Karpas-422 (cell line): ENCODE measurements around the gene GMPPB. TPM values are rescaled to one million over a fixed set of nuclear protein-coding genes. Genes with fewer than 3 reads are reported as not detected.
"Not testable (repeated sequence)": the region's sequence is repeated elsewhere in the genome, so short reads cannot be mapped to it uniquely, and the experiment has no call there.

Experiments
- DNase-seq: peaks from one replicate; pipeline ENCODE4 v3.0.0-alpha.2; 2015
- H2AFZ ChIP-seq: fragments of 200-600 bp; sonication (generic); 2 replicates; pipeline ENCODE4 v1.6.1; 2014; ENCODE audit warnings: antibody characterized with exemption, low read length, mixed read lengths
- H3K27ac ChIP-seq: fragments of 200-600 bp; sonication (generic); 2 replicates; pipeline ENCODE4 v1.5.1; 2014; ENCODE audit warnings: mild to moderate bottlenecking, low read length, moderate library complexity
- H3K27me3 ChIP-seq: fragments of 200-600 bp; sonication (generic); 2 replicates; pipeline ENCODE4 v1.6.1; 2014; ENCODE audit warnings: low read length, mixed read lengths
- H3K36me3 ChIP-seq: fragments of 200-600 bp; sonication (generic); 2 replicates; pipeline ENCODE4 v1.6.1; 2014; ENCODE audit warnings: low read length, mixed read lengths; ENCODE audit not compliant: insufficient read depth
- H3K4me1 ChIP-seq: fragments of 200-600 bp; sonication (generic); 2 replicates; pipeline ENCODE4 v1.6.1; 2014; ENCODE audit warnings: mild to moderate bottlenecking, low read length, mixed read lengths
- H3K4me2 ChIP-seq: fragments of 200-600 bp; sonication (generic); 2 replicates; pipeline ENCODE4 v1.6.1; 2014; ENCODE audit warnings: low read length, low read depth, mild to moderate bottlenecking; ENCODE audit not compliant: poor library complexity, severe bottlenecking
- H3K4me3 ChIP-seq: fragments of 200-600 bp; sonication (generic); 2 replicates; pipeline ENCODE4 v1.5.1; 2014; ENCODE audit warnings: mild to moderate bottlenecking, antibody characterized with exemption, low read length, mixed read lengths
- H3K79me2 ChIP-seq: fragments of 200-600 bp; sonication (generic); 2 replicates; pipeline ENCODE4 v1.6.1; 2014; ENCODE audit warnings: mild to moderate bottlenecking, low read length, mixed read lengths
- H3K9ac ChIP-seq: fragments of 200-600 bp; sonication (generic); 2 replicates; pipeline ENCODE4 v1.6.0; 2014; ENCODE audit warnings: low read length
- H3K9me2 ChIP-seq: fragments of 200-600 bp; sonication (generic), shearing (Covaris generic); replicated peaks from 2 replicates; pipeline ENCODE4 v1.6.0; 2014; ENCODE audit warnings: mild to moderate bottlenecking, low read length, moderate library complexity; ENCODE audit not compliant: insufficient read depth
- H3K9me3 ChIP-seq: fragments of 300-700, 200-600 bp; sonication (generic); 2 replicates; pipeline ENCODE4 v1.6.1; 2014; ENCODE audit warnings: low read length, mixed read lengths
- H4K20me1 ChIP-seq: fragments of 200-600 bp; sonication (generic); 2 replicates; pipeline ENCODE4 v1.6.1; 2014; ENCODE audit warnings: mild to moderate bottlenecking, antibody characterized with exemption, low read length, low read depth; ENCODE audit not compliant: insufficient read depth
- total RNA-seq: library from RNA; depleted of rRNA; stranded (reverse); fragments of >200 nt; shearing (Covaris generic); gene quantifications from 2 replicates; pipeline ENCODE4 v1.2.3, GENCODE V29; 2014; ENCODE audit warnings: low replicate concordance

Gene GMPPB
- total RNA-seq, 1 experiment from 2014 or later = 10.1 TPM

GRCh38 chr3:49757197-49757596, 33.4 kb upstream of the GMPPB start:
- no peaks in the 10 kb centered on the region for H3K4me1 ChIP-seq
- H3K27me3 ChIP-seq = no peaks in the 10 kb centered on the region
- no peak overlapping the region for H3K4me2 ChIP-seq
- H3K27ac ChIP-seq = no peak overlapping the region
- no peaks in the 10 kb centered on the region for H4K20me1 ChIP-seq
- DNase-seq = no peak
- H3K9me2 ChIP-seq = no peaks in the 10 kb centered on the region
- no peak overlapping the region for H3K9ac ChIP-seq
- H3K79me2 ChIP-seq = peaks cover 90% of the 10 kb centered on the region
- H3K9me3 ChIP-seq = no peaks in the 10 kb centered on the region
- no peaks in the 10 kb centered on the region for H3K36me3 ChIP-seq
- no peak overlapping the region for H2AFZ ChIP-seq
- no peak overlapping the region for H3K4me3 ChIP-seq

DNA sequence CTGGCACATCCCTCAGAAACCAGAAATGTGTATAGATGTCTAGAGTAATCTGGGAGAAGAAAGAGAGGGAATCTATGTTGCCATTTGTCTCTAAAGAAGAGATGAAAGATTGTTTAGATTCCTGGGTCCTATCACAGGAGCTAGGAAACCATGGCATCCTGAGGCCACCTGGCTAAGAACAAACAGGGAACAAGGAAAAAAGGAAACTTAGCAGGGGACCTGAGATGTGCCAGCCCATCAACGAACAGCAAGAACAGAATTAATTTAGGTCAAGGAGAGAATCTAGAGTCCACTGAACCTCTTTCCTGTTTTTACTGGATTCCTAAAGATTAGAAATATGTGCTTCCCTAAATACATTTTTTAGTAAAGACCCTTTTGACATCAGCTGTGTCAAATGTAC, 32.3 kb upstream of the GMPPB start:
- no peaks in the 10 kb centered on the region for H3K9me2 ChIP-seq
- no peak overlapping the region for H3K27ac ChIP-seq
- no peaks in the 10 kb centered on the region for H4K20me1 ChIP-seq
- H3K4me3 ChIP-seq = no peak overlapping the region
- no peaks in the 10 kb centered on the region for H3K9me3 ChIP-seq
- no peaks in the 10 kb centered on the region for H3K36me3 ChIP-seq
- H3K79me2 ChIP-seq = peaks cover 92% of the 10 kb centered on the region
- no peaks in the 10 kb centered on the region for H3K27me3 ChIP-seq
- no peak overlapping the region for H2AFZ ChIP-seq
- no peaks in the 10 kb centered on the region for H3K4me1 ChIP-seq
- no peak overlapping the region for H3K4me2 ChIP-seq
- DNase-seq = no peak
- H3K9ac ChIP-seq = no peak overlapping the region

DNA sequence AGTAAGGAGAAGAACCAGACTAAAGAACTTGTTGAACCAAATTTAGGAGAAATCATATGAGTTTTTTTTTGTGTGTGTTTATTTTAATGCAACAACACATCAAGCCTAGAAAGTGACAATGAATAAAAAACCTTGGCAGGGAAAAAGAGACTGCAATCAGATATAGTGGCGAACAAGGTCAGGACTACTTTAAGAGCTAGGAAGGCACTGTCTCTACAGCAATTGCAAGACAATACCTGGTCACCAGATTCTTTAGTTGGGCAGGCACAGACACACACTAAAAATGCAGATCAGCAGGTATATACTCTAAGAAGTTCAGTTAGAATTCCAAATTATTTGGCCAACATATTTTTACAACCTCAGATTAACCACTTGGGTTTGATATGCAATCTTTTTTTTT, 30.8 kb upstream of the GMPPB start:
- Histone ChIP-seq H4K20me1 (no peaks in the 10 kb centered on the region), H3K36me3 (no peaks in the 10 kb centered on the region), H3K9ac (no peak overlapping the region), H3K9me3 (no peaks in the 10 kb centered on the region), H3K27ac (no peak overlapping the region), H3K4me2 (no peak overlapping the region), H3K4me1 (peaks cover 4% of the 10 kb centered on the region; the same call in 1 of the 2 replicates), H3K27me3 (no peaks in the 10 kb centered on the region), H3K79me2 (peaks cover 93% of the 10 kb centered on the region), H2AFZ (no peak overlapping the region), H3K4me3 (no peak overlapping the region), H3K9me2 (no peaks in the 10 kb centered on the region)
- DNase-seq = no peak

DNA sequence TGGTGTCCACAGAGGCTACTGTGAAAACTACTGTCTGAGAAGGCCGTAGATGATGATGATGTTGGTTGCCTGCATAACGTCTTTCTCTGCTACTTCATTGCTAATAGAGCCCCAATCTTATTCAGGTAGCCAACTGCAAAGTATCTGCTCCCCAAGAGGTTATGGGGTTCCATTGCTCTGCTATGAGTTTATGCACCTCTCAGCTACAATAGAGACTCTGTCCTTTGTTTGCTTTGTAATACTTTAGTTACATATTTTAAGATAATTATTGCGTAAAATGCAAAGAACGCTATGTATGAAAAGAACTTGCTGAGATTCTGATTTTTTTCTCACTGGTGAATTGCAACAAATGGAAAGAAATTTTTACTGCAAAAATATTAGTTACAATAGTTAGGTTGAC, 27.8 kb upstream of the GMPPB start:
- Histone ChIP-seq H3K9me2 (no peaks in the 10 kb centered on the region), H3K4me2 (no peak overlapping the region), H3K36me3 (peaks cover 4% of the 10 kb centered on the region; the same call in 1 of the 2 replicates), H3K27ac (no peak overlapping the region), H3K27me3 (no peaks in the 10 kb centered on the region), H4K20me1 (no peaks in the 10 kb centered on the region), H3K79me2 (peaks cover 88% of the 10 kb centered on the region), H3K9ac (no peak overlapping the region), H3K9me3 (no peaks in the 10 kb centered on the region), H3K4me1 (peaks cover 9% of the 10 kb centered on the region), H2AFZ (no peak overlapping the region), H3K4me3 (no peak overlapping the region)
- DNase-seq = no peak

DNA sequence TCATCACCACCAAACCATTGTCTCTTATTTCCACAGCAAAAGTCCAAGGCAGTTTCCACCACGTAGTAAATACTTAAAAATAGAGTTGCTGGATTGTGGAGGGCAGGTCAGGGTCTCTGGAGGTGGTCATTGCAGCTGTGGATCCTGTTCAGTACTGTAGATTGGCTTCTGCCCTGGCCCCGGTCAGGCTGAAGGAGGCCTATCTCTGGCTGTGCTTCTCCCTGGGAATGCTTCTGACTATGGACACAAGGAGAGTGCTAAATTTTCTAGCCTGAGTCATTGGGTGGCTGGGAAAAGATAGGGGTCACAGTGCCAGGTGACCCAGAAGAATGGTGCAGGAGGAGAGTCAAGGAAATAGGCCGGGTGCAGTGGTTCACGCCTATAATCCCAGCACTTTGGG, 26.3 kb upstream of the GMPPB start:
- Histone ChIP-seq H3K9me3 (no peaks in the 10 kb centered on the region), H3K9me2 (no peaks in the 10 kb centered on the region), H4K20me1 (no peaks in the 10 kb centered on the region), H3K4me2 (no peak overlapping the region), H3K27ac (no peak overlapping the region), H3K4me3 (no peak overlapping the region), H3K27me3 (no peaks in the 10 kb centered on the region), H3K79me2 (peaks cover 87% of the 10 kb centered on the region), H3K36me3 (peaks cover 4% of the 10 kb centered on the region; the same call in 1 of the 2 replicates), H3K9ac (no peak overlapping the region), H3K4me1 (peaks cover 9% of the 10 kb centered on the region), H2AFZ (no peak overlapping the region)
- DNase-seq = no peak

- not testable (repeated sequence) for DNase-seq, H3K27ac ChIP-seq, H3K27me3 ChIP-seq, H3K4me2 ChIP-seq, H3K4me3 ChIP-seq, H4K20me1 ChIP-seq, H3K36me3 ChIP-seq, H3K9me3 ChIP-seq, H2AFZ ChIP-seq, H3K4me1 ChIP-seq, H3K9me2 ChIP-seq, H3K9ac ChIP-seq
- peaks cover 83% of the 10 kb centered on the region for H3K79me2 ChIP-seq
Measured at GRCh38 chr3:49748874-49749273, 25.1 kb upstream of the GMPPB start.

DNA sequence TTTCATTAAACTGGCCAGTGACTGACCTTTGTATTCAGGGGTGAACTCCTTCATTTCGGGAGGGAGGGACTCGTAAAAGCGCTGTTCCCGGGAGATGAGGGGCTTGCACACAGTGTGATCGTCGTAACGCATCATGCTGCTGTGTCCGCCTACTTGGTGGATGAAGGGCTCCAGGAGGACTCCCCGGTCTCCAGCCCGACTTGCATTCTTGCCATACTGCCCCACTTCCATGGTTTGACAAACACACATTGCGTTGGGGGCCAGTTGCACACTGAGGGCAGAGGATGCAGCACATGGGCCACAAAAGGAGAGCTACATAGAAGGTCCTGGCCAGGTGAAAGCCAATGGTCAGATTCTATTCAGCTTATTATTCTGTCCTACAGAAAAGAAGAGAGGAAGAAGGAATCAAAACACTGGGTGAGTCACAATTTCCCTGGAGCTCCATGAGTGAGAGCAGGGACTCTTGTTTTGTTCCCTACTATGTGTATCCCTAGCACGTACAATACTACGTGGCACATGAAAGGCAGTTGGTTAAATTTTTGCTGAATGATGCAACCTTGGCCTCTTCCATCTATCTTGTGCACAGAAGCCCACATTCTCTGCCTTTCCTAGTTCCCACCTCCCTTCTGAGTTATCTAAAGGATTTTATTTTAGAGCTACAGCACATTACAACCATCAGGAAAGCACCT, 24.2 kb upstream of the GMPPB start:
- no peaks in the 10 kb centered on the region for H3K27me3 ChIP-seq
- H3K9ac ChIP-seq = no peak overlapping the region
- H3K9me2 ChIP-seq = no peaks in the 10 kb centered on the region
- H2AFZ ChIP-seq = no peak overlapping the region
- H4K20me1 ChIP-seq = no peaks in the 10 kb centered on the region
- peaks cover 4% of the 10 kb centered on the region; the same call in 1 of the 2 replicates for H3K36me3 ChIP-seq
- no peak overlapping the region for H3K27ac ChIP-seq
- no peaks in the 10 kb centered on the region for H3K9me3 ChIP-seq
- H3K4me3 ChIP-seq = no peak overlapping the region
- H3K4me2 ChIP-seq = no peak overlapping the region
- H3K4me1 ChIP-seq = peaks cover 12% of the 10 kb centered on the region
- H3K79me2 ChIP-seq = peaks cover 77% of the 10 kb centered on the region
- DNase-seq = no peak

DNA sequence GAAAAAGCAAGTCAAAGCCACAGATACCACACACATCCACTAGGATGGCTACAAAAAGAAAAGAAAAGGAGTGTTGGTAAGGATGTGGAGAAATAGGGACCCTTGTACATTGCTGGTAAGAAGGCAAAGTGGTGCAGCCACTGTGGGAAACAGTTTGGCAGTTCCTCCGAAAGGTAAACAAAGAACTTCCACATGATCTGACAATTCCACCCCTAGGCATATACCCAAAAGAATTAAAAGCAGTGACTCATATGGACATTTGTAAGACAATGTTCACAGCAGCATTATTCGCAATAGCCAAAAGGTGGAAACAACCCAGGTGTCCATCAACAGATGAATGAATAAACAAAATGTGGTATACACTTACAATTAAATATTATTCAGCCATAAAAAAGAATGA, 22.2 kb upstream of the GMPPB start:
- no peak overlapping the region for H3K4me3 ChIP-seq
- no peaks in the 10 kb centered on the region for H3K9me2 ChIP-seq
- no peaks in the 10 kb centered on the region for H3K27me3 ChIP-seq
- peaks cover 4% of the 10 kb centered on the region; the same call in 1 of the 2 replicates for H3K36me3 ChIP-seq
- peaks cover 69% of the 10 kb centered on the region for H3K79me2 ChIP-seq
- DNase-seq = no peak
- no peak overlapping the region for H3K27ac ChIP-seq
- H3K4me2 ChIP-seq = no peak overlapping the region
- H3K9ac ChIP-seq = no peak overlapping the region
- H3K4me1 ChIP-seq = peaks cover 23% of the 10 kb centered on the region
- H3K9me3 ChIP-seq = no peaks in the 10 kb centered on the region
- H4K20me1 ChIP-seq = no peaks in the 10 kb centered on the region
- no peak overlapping the region for H2AFZ ChIP-seq
